Breast epithelium (tissue), 4 donors: Measurements from ENCODE around the gene CLC. TPM values are rescaled to one million over a fixed set of nuclear protein-coding genes. Genes with fewer than 3 reads are reported as not detected.

ENCODE experiments used
- DNase-seq, 2 donors: peaks; one replicate each; pipeline ENCODE4 v3.0.0-alpha.2; 2019; ENCODE audit warnings: low spot score in 2 of 2
- H3K27ac ChIP-seq, 2 donors: fragments of 200-600 bp; sonication (generic) in 1 of 2; one replicate each; pipeline ENCODE4 v1.5.1; 2016 to 2019; ENCODE audit warnings: mild to moderate bottlenecking in 1 of 2
- H3K27me3 ChIP-seq, 2 donors: fragments of 200-600 bp; sonication (generic) in 1 of 2; one replicate each; pipeline versions ENCODE4 v1.5.1 to v1.6.0; 2017 to 2019; ENCODE audit warnings: control low read depth in 1 of 2, mild to moderate bottlenecking in 1 of 2
- H3K36me3 ChIP-seq: fragments of 200-600 bp; one replicate; pipeline ENCODE4 v1.5.1; 2019
- H3K4me1 ChIP-seq, 2 donors: fragments of 200-600 bp; sonication (generic); one replicate each; pipeline ENCODE4 v1.5.1; 2016 to 2019; ENCODE audit warnings: control low read depth in 1 of 2
- H3K4me3 ChIP-seq, 3 donors: fragments of 200-600 bp; sonication (generic); 1 replicate in 2 of 3; 2 replicates in 1 of 3; pipeline ENCODE4 v1.5.1; 2016 to 2019; ENCODE audit warnings: mild to moderate bottlenecking in 3 of 3, moderate library complexity in 2 of 3
- H3K9me3 ChIP-seq, 2 donors: fragments of 200-600 bp; sonication (generic) in 1 of 2; one replicate each; pipeline ENCODE4 v1.5.1; 2016 to 2019; ENCODE audit warnings: control low read depth in 1 of 2
- CTCF ChIP-seq, 3 donors: fragments of 450-650 bp; IDR thresholded peaks; one replicate each; pipeline ENCODE4 v1.5.1; 2016 to 2017; ENCODE audit warnings: antibody characterized with exemption in 3 of 3, mild to moderate bottlenecking in 3 of 3, moderate library complexity in 3 of 3
- POLR2A ChIP-seq: fragments of 450-650 bp; IDR thresholded peaks from one replicate; pipeline ENCODE4 v1.6.1; 2016; ENCODE audit warnings: antibody characterized with exemption, mild to moderate bottlenecking, moderate library complexity
- POLR2AphosphoS5 ChIP-seq, 3 donors: sonication (generic); formaldehyde crosslinking; IDR thresholded peaks; one replicate each; pipeline ENCODE4 v1.6.1; 2017; ENCODE audit warnings: antibody characterized with exemption in 3 of 3
- intact Hi-C: fragments of 100-400 bp; cut with DNase I; formaldehyde crosslinking; loops from one replicate; pipeline ENCODE4 v1.15.1; 2023; ENCODE audit warnings: low total_unique reads
- total RNA-seq, 3 donors: library from RNA; depleted of rRNA; stranded (reverse); fragments of >200 nt; gene quantifications; one replicate each; pipeline ENCODE4 v1.1.0, GENCODE V29; 2016

The CLC gene
- not detected for total RNA-seq

- Histone ChIP-seq H3K27me3 (no peaks in the 10 kb centered on the region), H3K4me1 (no peaks in the 10 kb centered on the region), H3K36me3 (no peaks in the 10 kb centered on the region), H3K27ac (no peak within 1 kb of the TSS), H3K9me3 (no peaks in the 10 kb centered on the region), H3K4me3 (no peak within 1 kb of the TSS)
- intact Hi-C loops = no loop called here
- TF ChIP-seq POLR2A = no peak
- TF ChIP-seq POLR2AphosphoS5 (IDR thresholded peaks at IDR 0.05) = no peak
- no peak for TF ChIP-seq CTCF (IDR thresholded peaks at IDR 0.05)
- DNase-seq = no peak
Observed at GRCh38 chr19:39737891-39738290, at the start of gene CLC. Gene CLC (minus strand): TSS chr19:39738029. CDS start chr19:39737952, 77 bp downstream.

- no peaks in the 10 kb centered on the region for H3K4me1 ChIP-seq
- no peak for DNase-seq
- no peaks in the 10 kb centered on the region for H3K36me3 ChIP-seq
- no peak for TF ChIP-seq CTCF (IDR thresholded peaks at IDR 0.05)
- no peak for TF ChIP-seq POLR2A
- H3K9me3 ChIP-seq = no peaks in the 10 kb centered on the region
- H3K27me3 ChIP-seq = peaks cover 0 to 11% of the 10 kb centered on the region in 2 donors
- H3K4me3 ChIP-seq = no peak overlapping the region
- H3K27ac ChIP-seq = no peak overlapping the region
- intact Hi-C loops = no loop called here
Observed at GRCh38 chr19:39780894-39781293, 43.1 kb upstream of the CLC start.

GRCh38 chr19:39778763-39779162 lies 40.9 kb upstream of the CLC start, which contains the start of gene LEUTX:
Gene LEUTX (plus strand): TSS chr19:39778854. CDS start chr19:39778921, 67 bp downstream.
- H3K27ac ChIP-seq = no peak within 1 kb of the TSS
- TF ChIP-seq POLR2A = no peak
- no peak for TF ChIP-seq POLR2AphosphoS5 (IDR thresholded peaks at IDR 0.05)
- intact Hi-C loops = no loop called here

GRCh38 chr19:39768786-39769185 lies 31.0 kb upstream of the CLC start:
- no peak overlapping the region for H3K27ac ChIP-seq
- DNase-seq = no peak
- intact Hi-C loops = no loop called here
- no peak overlapping the region for H3K4me3 ChIP-seq
- H3K4me1 ChIP-seq = no peaks in the 10 kb centered on the region
- peaks cover 0 to 4% of the 10 kb centered on the region in 2 donors for H3K9me3 ChIP-seq
- no peaks in the 10 kb centered on the region for H3K36me3 ChIP-seq
- TF ChIP-seq POLR2AphosphoS5 (IDR thresholded peaks at IDR 0.05) (no peak), POLR2A (no peak), CTCF (IDR thresholded peaks at IDR 0.05) (no peak)
- H3K27me3 ChIP-seq = peaks cover 0 to 4% of the 10 kb centered on the region in 2 donors

More at GRCh38 chr19:39778763-39779162, 40.9 kb upstream of the CLC start, which contains the start of gene LEUTX:
- no peaks in the 10 kb centered on the region for H3K27me3 ChIP-seq
- H3K4me1 ChIP-seq = no peaks in the 10 kb centered on the region
- H3K36me3 ChIP-seq = no peaks in the 10 kb centered on the region
- DNase-seq = no peak
- no peaks in the 10 kb centered on the region for H3K9me3 ChIP-seq
- H3K4me3 ChIP-seq = no peak within 1 kb of the TSS

- Histone ChIP-seq H3K27ac (no peak overlapping the region), H3K27me3 (peaks cover 0 to 4% of the 10 kb centered on the region in 2 donors), H3K4me1 (no peaks in the 10 kb centered on the region), H3K36me3 (no peaks in the 10 kb centered on the region), H3K9me3 (peaks cover 0 to 4% of the 10 kb centered on the region in 2 donors), H3K4me3 (no peak overlapping the region)
- no peak for DNase-seq
- TF ChIP-seq CTCF (IDR thresholded peaks at IDR 0.05) (no peak), POLR2AphosphoS5 (IDR thresholded peaks at IDR 0.05) (no peak)
- intact Hi-C loops = no loop called here
Observed at GRCh38 chr19:39768334-39768733, 30.5 kb upstream of the CLC start.
